Keratinocyte (primary cell): ENCODE data around the gene EIF3D. TPM values are rescaled to one million over a fixed set of nuclear protein-coding genes. Genes with fewer than 3 reads are reported as not detected.
"Not testable (repeated sequence)": the region's sequence is repeated elsewhere in the genome, so short reads cannot be mapped to it uniquely, and the experiment has no call there.

Source experiments
- DNase-seq: peaks from one replicate; pipeline ENCODE4 v3.0.0-alpha.2; 2011; ENCODE audit warnings: low read depth, missing footprints, low spot score
- FAIRE-seq: peaks from 2 replicates; lab custom pipeline; 2011; peaks lifted over from hg19 to GRCh38; lab: Jason Lieb, UNC
- H2AFZ ChIP-seq: 2 replicates; pipeline ENCODE4 v1.6.0; 2012; ENCODE audit warnings: low read length, control low read depth, inconsistent platforms; ENCODE audit not compliant: control insufficient read depth
- H3K27ac ChIP-seq: 2 replicates; pipeline ENCODE4 v1.5.1; 2011; ENCODE audit warnings: low read length; ENCODE audit not compliant: control insufficient read depth, insufficient read depth
- H3K27me3 ChIP-seq: 3 replicates; pipeline ENCODE4 v1.6.0; 2011; ENCODE audit warnings: low read length; ENCODE audit not compliant: control insufficient read depth, insufficient read depth; ENCODE audit errors: extremely low read depth
- H3K36me3 ChIP-seq, 2 experiments: 2 replicates in 1 of 2; 3 replicates in 1 of 2; pipeline ENCODE4 v1.5.1; 2011; ENCODE audit warnings: low read length in 2 of 2, mild to moderate bottlenecking in 1 of 2; ENCODE audit not compliant: control insufficient read depth in 2 of 2, insufficient read depth in 2 of 2; ENCODE audit errors: extremely low read depth in 1 of 2
- H3K4me1 ChIP-seq: 3 replicates; pipeline ENCODE4 v1.5.1; 2011; ENCODE audit warnings: low read length; ENCODE audit not compliant: control insufficient read depth, insufficient read depth; ENCODE audit errors: extremely low read depth
- H3K4me2 ChIP-seq: 3 replicates; pipeline ENCODE4 v1.6.0; 2011; ENCODE audit warnings: low read depth, low read length; ENCODE audit not compliant: control insufficient read depth, insufficient read depth; ENCODE audit errors: extremely low read depth
- H3K4me3 ChIP-seq, 3 experiments: fragments of 200-600 bp in 1 of 3; sonication (generic) in 1 of 3; 2 replicates in 2 of 3; 3 replicates in 1 of 3; pipeline ENCODE4 v1.5.1; 2011 to 2016; ENCODE audit warnings: low read length in 3 of 3, mild to moderate bottlenecking in 3 of 3, control low read depth in 2 of 3, inconsistent platforms in 1 of 3, low read depth in 1 of 3, mixed read lengths in 1 of 3, mixed run types in 1 of 3, moderate library complexity in 1 of 3; ENCODE audit not compliant: control insufficient read depth in 2 of 3, insufficient read depth in 2 of 3; ENCODE audit errors: extremely low read depth in 1 of 3
- H3K79me2 ChIP-seq: 2 replicates; pipeline ENCODE4 v1.6.0; 2012; ENCODE audit warnings: low read length; ENCODE audit not compliant: control insufficient read depth, insufficient read depth
- H3K9ac ChIP-seq: 3 replicates; pipeline ENCODE4 v1.6.0; 2011; ENCODE audit warnings: low read length; ENCODE audit not compliant: control insufficient read depth, insufficient read depth; ENCODE audit errors: extremely low read depth
- H3K9me1 ChIP-seq: 3 replicates; pipeline ENCODE4 v1.6.0; 2011; ENCODE audit warnings: low read length; ENCODE audit not compliant: control insufficient read depth, insufficient read depth; ENCODE audit errors: extremely low read depth
- H3K9me3 ChIP-seq: 2 replicates; pipeline ENCODE4 v1.5.1; 2012; ENCODE audit warnings: low read depth, low read length; ENCODE audit not compliant: control insufficient read depth
- H4K20me1 ChIP-seq: 3 replicates; pipeline ENCODE4 v1.6.0; 2011; ENCODE audit warnings: low read length; ENCODE audit not compliant: control insufficient read depth, insufficient read depth; ENCODE audit errors: extremely low read depth
- CTCF ChIP-seq, 3 experiments: IDR thresholded peaks in 1 of 3; conservative IDR thresholded peaks in 1 of 3; optimal IDR thresholded peaks in 1 of 3; 2 replicates in 2 of 3; 3 replicates in 1 of 3; pipeline versions ENCODE3 to v1.5.1; 2011; ENCODE audit warnings: low read length in 3 of 3, mild to moderate bottlenecking in 3 of 3, moderate library complexity in 2 of 3, control low read depth in 1 of 3, inconsistent platforms in 1 of 3; ENCODE audit not compliant: insufficient read depth in 2 of 3; ENCODE audit errors: extremely low read depth in 1 of 3
- EZH2 ChIP-seq: IDR thresholded peaks from one replicate; pipeline ENCODE4 v1.6.1; 2012; ENCODE audit warnings: inconsistent platforms, mild to moderate bottlenecking, low read length, moderate library complexity
- dilution Hi-C: fragments of 300-500 bp; cut with MboI; formaldehyde crosslinking; loops from one replicate; pipeline ENCODE4 v1.7.0; 2020; ENCODE audit warnings: low sequenced_read_pairs; ENCODE audit not compliant: extremely low pct_ligation_motif_present
- polyA plus RNA-seq, 5 experiments: library from polyadenylated mRNA; depleted of rRNA in 3 of 5; stranded (reverse) in 3 of 5; stranded (forward) in 1 of 5; unstranded in 1 of 5; fragments of >200 nt; gene quantifications; 1 replicate in 1 of 5; 2 replicates in 3 of 5; 3 replicates in 1 of 5; pipeline versions ENCODE4 v1.2.1 to v1.2.3, GENCODE V29; 2011 to 2012; ENCODE audit warnings: missing spikeins in 2 of 5, low read depth in 1 of 5, low replicate concordance in 1 of 5

EIF3D gene
- polyA plus RNA-seq, 1 donor (not counting 4 experiments of a cell fraction or from before 2014, with no cell fraction given): 408 TPM

GRCh38 chr22:36522662-36523061 is 6.3 kb downstream of the EIF3D start:
- H3K9me3 ChIP-seq: no peaks in the 10 kb centered on the region
- H3K4me3 ChIP-seq: no peak overlapping the region
- TF ChIP-seq CTCF (optimal IDR thresholded peaks at IDR 0.05 in 1 of 3, IDR thresholded peaks at IDR 0.05 in 1 of 3, conservative IDR thresholded peaks at IDR 0.05 in 1 of 3; ENCODE audit: extremely low read depth in 1 of 3, insufficient read depth in 2 of 3, low read length in 3 of 3): no peak
- TF ChIP-seq EZH2: no peak
- peaks cover 60 to 88% of the 10 kb centered on the region in 2 experiments for H3K36me3 ChIP-seq
- peaks cover 17% of the 10 kb centered on the region for H4K20me1 ChIP-seq
- H3K27me3 ChIP-seq: no peaks in the 10 kb centered on the region
- no peaks in the 10 kb centered on the region for H3K9me1 ChIP-seq
- no peak overlapping the region for H3K9ac ChIP-seq
- H2AFZ ChIP-seq: no peak overlapping the region
- H3K79me2 ChIP-seq: peaks cover 49% of the 10 kb centered on the region
- H3K27ac ChIP-seq: no peak overlapping the region
- peaks cover 10% of the 10 kb centered on the region for H3K4me1 ChIP-seq
- dilution Hi-C loops: no loop called here
- DNase-seq (no peak), FAIRE-seq (no peak)
- no peak overlapping the region for H3K4me2 ChIP-seq

GRCh38 chr22:36520423-36520822 is 8.5 kb downstream of the EIF3D start:
- no peak overlapping the region for H3K9ac ChIP-seq
- dilution Hi-C loops: no loop called here
- no peak for TF ChIP-seq EZH2
- no peak for TF ChIP-seq CTCF (optimal IDR thresholded peaks at IDR 0.05 in 1 of 3, IDR thresholded peaks at IDR 0.05 in 1 of 3, conservative IDR thresholded peaks at IDR 0.05 in 1 of 3; ENCODE audit: extremely low read depth in 1 of 3, insufficient read depth in 2 of 3, low read length in 3 of 3)
- H3K36me3 ChIP-seq: peaks cover 73 to 82% of the 10 kb centered on the region in 2 experiments
- peaks cover 27% of the 10 kb centered on the region for H3K79me2 ChIP-seq
- H3K4me3 ChIP-seq: no peak overlapping the region
- H3K9me3 ChIP-seq: no peaks in the 10 kb centered on the region
- no peaks in the 10 kb centered on the region for H3K4me1 ChIP-seq
- H3K27ac ChIP-seq: no peak overlapping the region
- no peak overlapping the region for H3K4me2 ChIP-seq
- H3K9me1 ChIP-seq: no peaks in the 10 kb centered on the region
- peaks cover 6% of the 10 kb centered on the region for H4K20me1 ChIP-seq
- DNase-seq (no peak), FAIRE-seq (no peak)
- H3K27me3 ChIP-seq: no peaks in the 10 kb centered on the region
- no peak overlapping the region for H2AFZ ChIP-seq

GRCh38 chr22:36519906-36520305 is 9.1 kb downstream of the EIF3D start:
- H3K27ac ChIP-seq, DNase-seq, H3K4me2 ChIP-seq, H3K4me3 ChIP-seq, H3K9me1 ChIP-seq, H3K9me3 ChIP-seq, dilution Hi-C loops, H3K27me3 ChIP-seq, H2AFZ ChIP-seq, H4K20me1 ChIP-seq, H3K4me1 ChIP-seq, H3K9ac ChIP-seq, FAIRE-seq: not testable (repeated sequence)
- Histone ChIP-seq H3K79me2 (peaks cover 26% of the 10 kb centered on the region), H3K36me3 (peaks cover 75 to 78% of the 10 kb centered on the region in 2 experiments)
